NCI-H82 (cell line): ENCODE measurements around the gene SLC35E1.
"Not testable (repeated sequence)": the region's sequence is repeated elsewhere in the genome, so short reads cannot be mapped to it uniquely, and the experiment has no call there.

ENCODE experiments used
- DNase-seq: peaks from one replicate; lab custom pipeline; 2025; lab: John Stamatoyannopoulos, UW

Gene SLC35E1

DNA sequence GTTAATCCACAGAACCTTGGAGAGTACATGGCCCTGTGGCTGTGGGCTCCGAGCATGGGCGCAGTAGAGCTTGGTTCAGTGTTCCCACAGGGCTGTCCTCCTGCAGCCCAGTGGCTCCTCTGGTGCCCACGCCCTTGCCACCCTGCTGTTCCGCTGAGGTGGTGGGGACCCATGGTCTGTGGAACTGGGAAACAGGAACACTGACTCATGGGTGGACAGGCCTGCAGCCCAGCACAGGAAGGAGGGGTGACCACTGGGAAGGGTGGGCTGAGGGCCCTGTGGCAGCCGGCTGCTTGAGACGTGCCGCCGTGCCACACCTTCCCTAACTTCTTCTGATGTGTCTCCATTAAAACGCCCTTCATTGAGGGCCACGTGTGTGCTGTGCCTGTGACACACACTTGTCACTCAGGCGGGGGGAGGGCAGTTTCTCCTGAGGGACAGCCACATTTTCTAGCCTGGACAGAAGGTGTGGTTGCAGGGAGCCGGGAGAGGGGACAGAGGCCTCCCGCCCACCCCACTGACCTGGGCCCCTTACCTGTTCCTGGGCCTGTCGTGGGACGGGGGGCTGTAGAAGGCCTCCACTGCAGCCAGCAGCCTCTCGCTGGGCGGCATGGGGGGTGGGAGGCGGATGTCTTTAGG lies 51.1 kb downstream of the SLC35E1 start:
- no peak for DNase-seq

- no peak for DNase-seq
These were observed 51.9 kb downstream of the SLC35E1 start for GRCh38 chr19:16520074-16520973.

DNA sequence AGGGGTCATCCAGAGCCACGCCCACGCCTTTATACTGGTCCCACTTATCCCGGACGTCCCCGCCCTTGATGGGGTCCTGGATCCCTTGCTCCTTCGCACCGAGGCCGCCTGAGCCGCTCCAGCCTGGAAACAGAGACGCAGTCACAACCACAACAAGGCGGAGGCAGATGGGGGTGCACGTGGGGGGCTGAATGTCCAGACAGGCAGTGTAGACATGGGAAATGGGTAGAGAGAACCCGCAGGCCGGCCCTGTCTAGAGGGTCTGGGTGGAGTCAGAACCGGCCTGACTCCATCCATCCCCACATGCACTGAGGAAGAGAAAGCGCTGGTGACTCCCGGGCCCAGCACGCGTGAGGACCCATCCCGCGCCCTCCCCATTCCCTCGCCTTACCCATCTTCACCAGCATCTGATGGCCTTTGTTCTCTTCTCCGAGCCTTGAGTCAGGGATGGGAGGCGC lies 53.0 kb downstream of the SLC35E1 start:
- DNase-seq, result no peak

DNA sequence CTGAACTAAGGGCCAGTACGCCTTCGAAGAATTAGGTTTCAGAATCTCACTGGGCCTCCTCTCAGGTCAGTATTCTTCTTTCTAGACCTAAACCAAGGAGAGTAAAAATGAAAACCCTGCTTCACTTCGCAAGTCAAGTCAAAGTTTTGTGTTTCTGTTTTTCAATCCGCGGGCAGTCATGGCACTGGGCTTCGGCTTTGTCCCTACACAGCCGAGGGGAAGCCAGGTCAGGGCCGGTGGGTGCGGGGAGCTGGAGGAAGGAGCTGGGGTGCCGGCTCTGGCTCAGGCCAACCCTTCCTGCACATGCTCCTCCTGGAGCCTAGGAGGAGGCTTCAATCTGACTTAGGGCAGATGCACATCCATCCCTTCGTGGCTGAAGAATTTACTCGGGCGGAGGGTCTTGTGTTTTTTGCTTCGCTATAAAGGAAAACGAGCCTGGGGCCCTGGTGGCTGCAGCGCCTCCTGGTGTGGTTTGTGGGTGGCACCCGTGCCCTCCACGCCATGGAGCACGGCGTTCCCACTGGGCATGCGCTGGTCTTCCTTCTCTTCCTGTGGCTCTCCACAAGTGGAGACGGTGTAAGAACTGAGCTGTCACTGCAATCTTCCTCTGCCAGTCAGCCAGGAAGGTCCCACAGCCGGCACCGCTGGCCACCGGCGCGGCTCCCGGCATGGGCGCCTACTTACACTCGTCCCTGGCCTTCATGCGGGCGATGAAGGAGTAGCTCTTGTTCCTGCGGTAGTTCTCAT lies 53.6 kb downstream of the SLC35E1 start:
- no peak for DNase-seq

- no peak for DNase-seq
These were observed 54.2 kb downstream of the SLC35E1 start for GRCh38 chr19:16518061-16518460.

DNA sequence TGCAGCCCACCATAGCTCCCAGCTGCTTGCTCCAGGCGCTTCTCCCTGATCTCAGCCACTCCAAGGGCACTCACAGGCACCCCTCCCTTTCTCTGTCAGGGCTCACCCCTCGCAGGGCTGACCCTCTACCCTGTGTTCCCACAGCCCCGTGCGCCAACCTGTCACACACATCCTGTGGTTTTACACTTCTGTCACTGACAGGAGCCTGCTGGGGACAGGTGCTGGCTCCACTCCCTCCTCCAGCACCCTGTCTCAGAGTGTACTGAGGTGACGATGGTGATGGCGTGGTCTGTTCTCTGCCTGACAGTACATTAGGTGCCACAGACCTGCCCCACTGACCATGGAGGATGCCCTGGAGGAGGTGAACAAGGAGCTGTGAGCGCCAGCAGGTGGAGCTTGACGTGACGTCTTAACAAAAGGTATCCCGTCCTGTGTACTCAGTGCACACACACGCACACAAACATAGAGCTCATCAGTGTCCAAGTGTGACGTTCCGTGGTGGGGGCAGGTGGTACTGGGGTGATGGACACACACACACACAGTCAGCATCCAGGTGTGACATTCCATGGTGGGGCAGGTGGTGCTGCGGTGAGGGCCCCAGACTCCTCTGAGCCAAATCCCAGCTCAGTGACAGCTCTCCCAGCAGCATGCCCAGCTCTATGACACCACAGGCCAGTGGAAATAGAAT lies 55.1 kb downstream of the SLC35E1 start:
- DNase-seq, result peak; percentile 42

DNA sequence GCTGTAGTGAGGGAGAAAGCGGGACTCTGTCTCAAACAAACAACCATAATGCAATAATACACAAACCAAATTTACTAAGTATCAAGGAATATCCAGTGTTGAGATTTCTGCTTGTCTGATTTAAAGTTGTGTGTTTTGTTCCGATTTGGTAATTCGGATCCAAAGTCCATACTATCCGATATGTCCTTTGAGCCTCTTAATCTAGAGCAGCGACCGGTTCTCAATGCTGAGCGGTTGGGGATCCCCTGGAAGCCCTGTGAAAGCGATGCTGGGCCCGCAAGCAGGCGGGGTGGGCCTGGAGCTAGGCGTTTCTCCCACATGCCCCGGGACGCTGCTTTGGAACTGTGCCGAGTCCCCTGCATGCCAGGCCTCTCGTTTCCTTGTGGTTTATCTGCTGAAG lies 55.8 kb downstream of the SLC35E1 start:
- DNase-seq, result no peak

GRCh38 chr19:16514383-16515019 lies 57.7 kb downstream of the SLC35E1 start:
- no peak for DNase-seq

DNA sequence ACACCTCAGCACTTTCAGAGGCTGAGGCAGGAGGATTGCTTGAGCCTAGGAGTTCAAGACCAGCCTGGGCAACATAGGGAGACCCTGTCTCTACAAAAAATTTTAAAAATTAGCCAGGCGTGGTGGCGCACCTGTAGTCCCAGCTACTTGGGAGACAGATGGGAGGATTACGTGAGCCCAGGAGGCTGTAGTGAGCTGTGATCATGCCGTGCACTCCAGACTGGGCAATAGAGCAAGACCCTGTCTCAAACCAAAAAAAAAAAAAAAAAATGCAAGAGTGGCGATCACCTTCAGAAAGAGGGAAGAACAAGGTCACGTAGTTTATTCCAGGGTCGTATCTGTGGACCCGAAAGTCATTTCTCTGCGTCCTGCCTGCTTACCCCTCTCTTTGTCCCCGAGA lies 59.6 kb downstream of the SLC35E1 start:
- DNase-seq, result not testable (repeated sequence)

GRCh38 chr19:16509141-16510061 lies 62.8 kb downstream of the SLC35E1 start:
- no peak for DNase-seq

GRCh38 chr19:16508546-16508945 lies 63.7 kb downstream of the SLC35E1 start:
- DNase-seq, result no peak

DNA sequence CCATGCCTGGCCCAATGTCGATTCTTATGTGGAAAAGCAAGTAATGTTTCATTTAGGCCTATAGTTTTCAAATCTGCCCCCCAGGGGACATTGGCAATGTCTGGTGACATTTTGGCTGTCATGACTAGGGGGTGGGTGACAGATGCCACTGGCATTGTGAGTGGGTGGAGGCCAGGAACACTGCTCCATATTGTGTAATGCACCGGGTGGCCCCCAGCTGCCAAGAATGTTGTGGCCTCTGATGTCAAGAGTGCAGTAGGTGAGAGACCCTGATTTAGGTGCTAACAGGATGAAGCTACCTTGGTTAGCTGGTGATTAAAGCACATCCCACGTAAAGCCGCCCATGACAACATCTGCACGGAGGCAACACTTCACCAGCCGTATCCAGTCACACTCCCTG lies 65.3 kb downstream of the SLC35E1 start:
- DNase-seq, result peak; percentile 41

DNA sequence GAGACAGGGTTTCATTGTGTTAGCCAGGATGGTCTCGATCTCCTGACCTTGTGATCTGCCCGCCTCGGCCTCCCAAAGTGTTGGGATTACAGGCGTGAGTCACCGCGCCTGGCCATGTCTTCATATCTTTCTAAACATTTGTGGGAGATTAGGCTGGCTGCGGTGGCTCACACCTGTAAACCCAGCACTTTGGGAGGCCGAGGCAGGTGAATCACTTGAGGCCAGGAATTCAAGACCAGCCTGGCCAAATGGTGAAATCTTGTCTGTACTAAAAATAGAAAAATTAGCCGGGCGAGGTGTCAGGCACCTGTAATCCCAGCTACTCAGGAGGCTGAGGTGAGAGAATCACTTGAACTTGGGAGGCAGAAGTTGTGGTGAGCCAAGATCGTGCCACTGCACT lies 66.1 kb downstream of the SLC35E1 start:
- not testable (repeated sequence) for DNase-seq

GRCh38 chr19:16504271-16504670 lies 67.9 kb downstream of the SLC35E1 start:
- DNase-seq, result no peak
